Limb (tissue), 2 donors: ENCODE data around the gene ADCY1.
"Not testable (repeated sequence)": the region's sequence is repeated elsewhere in the genome, so short reads cannot be mapped to it uniquely, and the experiment has no call there.

ENCODE experiments used
- DNase-seq, 2 donors: peaks; one replicate each; pipeline ENCODE4 v3.0.0-alpha.2; 2016; ENCODE audit errors: extremely low spot score in 2 of 2

Gene ADCY1

DNA sequence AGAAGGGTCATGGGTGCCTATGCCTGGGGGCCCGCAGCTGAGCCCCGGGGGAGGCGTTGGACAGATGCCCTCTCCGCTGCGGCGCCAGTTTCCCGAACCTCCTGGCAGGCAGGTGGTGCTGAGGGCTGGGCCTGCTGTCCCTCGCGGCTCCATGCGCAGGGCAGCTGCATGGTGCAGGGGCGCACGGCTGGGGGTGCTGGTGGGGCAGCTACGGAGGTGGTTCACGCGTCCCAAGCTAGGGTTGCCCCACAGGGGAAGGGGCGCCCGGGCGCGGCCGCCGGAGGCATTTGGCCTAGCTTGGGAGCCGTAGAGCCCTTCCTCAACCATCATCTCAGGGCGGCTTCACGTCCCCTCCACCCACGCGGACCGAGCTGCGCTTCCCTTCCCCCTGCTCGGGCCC lies 152.7 kb downstream of the ADCY1 start:
- no peak for DNase-seq

DNA sequence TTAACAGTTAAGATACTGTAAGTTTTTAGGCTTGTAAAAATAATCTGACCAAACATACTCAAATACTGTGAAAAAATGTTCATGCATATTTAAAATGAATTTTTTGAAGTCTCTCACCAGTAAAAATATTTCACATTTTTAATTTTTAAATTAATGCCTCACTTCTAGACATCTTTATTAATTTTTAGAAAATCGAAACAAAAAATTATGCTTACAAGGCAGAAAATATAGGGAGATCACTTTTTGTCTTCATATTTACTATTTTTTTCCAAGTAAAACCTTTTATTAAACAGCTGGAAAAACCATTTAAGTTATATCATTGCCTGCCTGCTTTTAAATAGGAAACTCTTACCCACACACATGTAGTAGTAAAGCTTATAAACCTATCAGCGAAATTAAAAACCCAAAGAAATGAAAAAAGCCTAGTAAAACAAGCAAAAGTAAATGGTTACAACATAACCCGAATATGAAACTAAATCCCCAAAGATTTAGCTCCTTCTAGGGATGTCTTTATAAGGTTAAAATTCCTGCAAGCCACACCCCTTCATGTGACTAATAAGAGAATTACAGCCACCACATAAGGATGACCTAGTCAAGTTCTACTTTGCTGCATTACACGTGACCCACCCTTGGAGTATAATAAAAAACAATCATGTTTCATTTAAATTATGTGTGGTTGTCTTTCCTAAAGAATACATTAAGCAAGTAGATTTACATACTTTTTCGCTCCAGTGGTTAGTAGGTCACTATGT lies 157.7 kb downstream of the ADCY1 start:
- DNase-seq: peak in 1 of 2 donors; percentile 18

DNA sequence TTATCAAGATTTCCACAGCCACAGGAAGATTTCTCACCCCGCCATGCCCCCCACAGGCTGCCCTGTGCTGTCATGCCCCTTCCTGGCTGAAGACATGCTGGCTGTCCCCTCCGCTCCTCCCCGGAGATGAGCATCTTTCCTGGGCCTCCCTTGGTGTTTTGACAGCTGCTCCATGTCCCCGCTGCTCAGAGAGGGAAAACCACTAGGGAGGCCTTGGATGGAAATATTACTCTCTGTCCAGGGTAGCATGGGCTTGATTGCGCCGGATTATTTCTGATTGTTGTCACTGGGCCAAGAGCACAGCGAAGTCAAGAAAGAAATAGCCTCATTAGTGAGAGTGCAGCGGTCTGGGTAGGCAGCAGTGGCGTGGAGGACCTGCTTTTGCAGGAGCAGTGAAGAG lies 164.8 kb downstream of the ADCY1 start:
- DNase-seq: not testable (repeated sequence)

DNA sequence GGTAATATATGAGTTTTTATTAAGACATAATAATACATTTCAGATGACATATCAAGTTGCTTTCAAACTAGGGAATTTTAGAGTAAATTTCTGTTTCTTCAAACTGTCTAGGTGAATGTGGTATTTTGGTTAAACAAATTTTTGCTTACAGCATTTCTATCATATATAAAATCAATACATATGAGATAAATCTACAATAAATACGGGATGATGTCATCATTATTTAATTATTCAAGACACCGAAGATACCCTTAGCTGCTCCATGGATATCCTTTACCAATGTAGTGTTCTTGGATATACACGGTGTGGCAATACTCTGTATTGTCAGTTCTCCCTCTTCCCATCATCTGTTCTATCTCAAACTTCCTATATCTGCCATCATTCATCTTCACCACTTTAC lies 166.4 kb downstream of the ADCY1 start:
- DNase-seq: not testable (repeated sequence)

DNA sequence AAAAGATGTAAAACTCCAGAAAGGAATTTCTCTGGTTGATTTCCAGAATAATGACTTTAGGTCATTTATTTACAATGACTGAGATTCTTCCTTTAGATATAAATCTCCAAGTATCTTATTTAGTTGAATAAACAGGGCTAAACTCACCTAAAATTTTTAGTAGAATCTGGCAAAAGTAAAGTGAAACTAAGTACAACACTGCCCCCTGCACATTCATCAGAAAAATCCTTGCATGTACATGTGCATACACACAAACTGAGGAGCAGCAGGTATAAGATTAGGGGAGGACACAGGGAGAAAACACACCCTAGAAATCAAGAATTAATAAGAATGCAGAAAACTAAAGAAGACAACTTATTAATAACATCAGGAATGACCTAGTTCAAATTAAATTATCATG lies 174.8 kb downstream of the ADCY1 start:
- not testable (repeated sequence) for DNase-seq

DNA sequence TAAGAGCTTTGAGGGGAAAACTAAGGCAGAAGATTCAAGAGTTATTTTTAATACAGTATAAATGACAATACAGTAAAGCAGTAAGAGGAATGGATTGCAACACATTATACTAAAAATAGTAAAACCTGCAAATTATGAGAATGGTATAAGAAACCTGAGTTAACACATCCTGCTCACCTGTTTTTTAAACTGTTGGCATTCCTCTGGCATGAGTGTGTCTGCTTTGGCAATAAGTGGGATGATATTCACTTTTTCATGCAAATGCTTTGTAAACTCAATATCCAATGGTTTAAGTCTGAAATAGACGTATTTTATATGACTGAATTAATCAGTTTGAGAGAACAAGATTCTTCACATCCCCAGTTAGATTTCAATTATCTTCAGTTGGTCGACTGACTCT lies 177.2 kb downstream of the ADCY1 start:
- not testable (repeated sequence) for DNase-seq

DNA sequence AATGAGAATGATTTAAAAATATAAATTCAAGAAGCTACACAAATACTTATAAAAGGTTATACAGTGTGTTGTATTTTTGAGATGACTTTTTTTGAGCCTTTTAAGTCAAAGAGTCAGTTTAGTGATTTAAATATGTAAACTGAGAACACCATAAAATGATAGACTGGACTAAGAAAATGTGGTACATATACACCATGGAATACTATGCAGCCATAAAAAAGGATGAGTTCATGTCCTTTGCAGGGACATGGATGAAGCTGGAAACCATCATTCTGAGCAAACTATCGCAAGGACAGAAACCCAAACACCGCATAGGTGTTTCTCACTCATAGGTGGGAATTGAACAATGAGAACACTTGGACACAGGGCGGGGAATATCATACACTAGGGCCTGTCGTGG lies 182.2 kb downstream of the ADCY1 start:
- DNase-seq: not testable (repeated sequence)

DNA sequence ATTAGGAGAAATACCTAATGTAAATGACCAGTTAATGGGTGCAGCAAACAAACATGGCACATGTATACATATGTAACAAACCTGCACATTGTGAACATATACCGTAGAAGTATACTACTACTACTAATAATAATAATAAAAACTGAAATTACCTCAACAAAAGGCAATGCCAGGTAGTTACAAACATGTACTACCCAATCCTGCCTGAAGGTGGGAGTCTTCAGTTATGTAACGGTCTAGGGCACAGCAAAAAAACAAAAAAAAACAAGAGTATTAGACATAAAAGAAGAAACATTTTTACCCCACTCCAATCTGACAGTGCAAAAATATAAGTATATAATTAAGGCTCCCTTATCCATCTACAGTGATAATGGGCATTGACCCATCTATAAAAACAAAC lies 182.6 kb downstream of the ADCY1 start:
- DNase-seq: not testable (repeated sequence)

DNA sequence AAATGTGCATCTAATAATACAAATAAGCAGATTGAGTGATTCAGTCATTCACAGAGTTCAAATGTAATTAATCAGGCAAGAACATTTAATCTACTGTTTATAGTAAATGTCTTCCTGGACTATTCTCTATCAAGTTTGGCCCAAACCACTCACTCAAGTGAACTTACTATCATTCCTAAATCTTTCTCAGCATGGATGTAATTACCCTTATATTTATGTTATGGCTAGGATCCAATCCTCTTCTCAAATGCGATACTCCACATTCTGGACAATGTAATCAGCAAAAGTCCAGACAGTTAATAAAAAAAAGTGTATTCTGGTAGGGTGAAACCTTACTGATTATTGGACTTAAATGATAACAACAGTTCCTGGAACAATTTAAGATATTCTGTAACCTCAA lies 185.3 kb downstream of the ADCY1 start:
- DNase-seq: not testable (repeated sequence)

DNA sequence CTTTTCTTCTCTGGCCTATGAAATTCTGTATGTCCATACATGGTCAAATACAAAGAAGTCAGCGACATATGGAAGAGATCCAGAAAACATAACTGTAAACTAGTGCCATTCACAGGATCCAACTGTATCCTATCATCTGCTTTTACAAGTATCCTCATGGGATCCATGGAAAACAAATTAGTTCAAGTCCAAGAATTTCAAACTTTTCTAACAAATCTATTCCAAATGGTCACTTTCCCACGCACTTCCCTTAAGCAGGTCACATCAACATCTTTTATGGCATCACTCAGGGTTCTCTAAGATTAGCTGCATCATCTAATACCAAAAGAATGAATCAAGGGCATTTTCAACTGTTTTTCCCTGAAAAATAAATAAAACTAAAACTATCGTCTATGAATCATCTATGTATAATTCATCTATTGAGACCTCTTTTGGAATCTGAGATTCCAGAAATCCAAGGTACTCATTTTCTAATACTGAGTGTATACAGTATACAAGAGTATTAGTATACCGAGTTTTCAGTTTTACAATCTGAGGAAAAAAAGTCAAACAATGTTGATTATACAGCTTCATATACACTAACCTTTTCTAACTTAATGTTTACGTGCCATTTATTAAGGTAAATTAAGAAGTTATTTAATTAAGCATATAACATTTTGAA lies 187.5 kb downstream of the ADCY1 start:
- not testable (repeated sequence) for DNase-seq

DNA sequence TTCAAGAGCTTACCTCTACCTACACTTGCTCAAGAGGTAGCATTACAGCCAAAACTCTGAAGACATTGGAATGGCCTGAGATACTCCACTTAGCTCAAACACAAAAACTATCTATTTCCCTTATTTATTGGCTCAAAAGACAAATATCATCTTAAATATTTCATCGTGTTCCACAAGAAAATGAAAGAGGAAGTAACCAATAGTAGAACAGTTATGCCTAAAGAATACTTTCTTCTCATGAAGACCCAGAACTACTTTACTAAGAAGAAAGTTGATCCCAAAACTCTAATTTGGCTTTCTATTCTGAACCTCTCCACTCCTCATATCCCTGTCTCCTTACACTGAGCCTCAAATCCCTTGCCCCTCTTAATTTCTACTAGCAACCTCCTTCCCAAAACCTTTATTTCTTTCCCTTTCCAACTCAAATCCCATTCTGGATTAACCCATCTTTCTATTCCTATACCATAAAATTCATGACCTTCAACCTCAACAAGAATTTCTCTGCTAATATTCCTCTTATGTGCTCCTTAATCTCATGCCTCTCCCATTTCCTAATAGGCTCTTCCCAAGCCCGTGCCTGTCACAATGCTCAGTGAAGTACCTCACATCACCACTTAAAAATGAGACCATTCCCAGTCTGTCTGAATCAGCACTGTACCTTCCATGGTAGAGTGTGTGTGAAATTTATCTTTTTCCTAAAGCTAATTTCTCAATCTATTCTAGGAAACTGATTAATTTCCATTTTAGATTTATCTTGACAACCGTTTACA lies 188.2 kb downstream of the ADCY1 start:
- not testable (repeated sequence) for DNase-seq

DNA sequence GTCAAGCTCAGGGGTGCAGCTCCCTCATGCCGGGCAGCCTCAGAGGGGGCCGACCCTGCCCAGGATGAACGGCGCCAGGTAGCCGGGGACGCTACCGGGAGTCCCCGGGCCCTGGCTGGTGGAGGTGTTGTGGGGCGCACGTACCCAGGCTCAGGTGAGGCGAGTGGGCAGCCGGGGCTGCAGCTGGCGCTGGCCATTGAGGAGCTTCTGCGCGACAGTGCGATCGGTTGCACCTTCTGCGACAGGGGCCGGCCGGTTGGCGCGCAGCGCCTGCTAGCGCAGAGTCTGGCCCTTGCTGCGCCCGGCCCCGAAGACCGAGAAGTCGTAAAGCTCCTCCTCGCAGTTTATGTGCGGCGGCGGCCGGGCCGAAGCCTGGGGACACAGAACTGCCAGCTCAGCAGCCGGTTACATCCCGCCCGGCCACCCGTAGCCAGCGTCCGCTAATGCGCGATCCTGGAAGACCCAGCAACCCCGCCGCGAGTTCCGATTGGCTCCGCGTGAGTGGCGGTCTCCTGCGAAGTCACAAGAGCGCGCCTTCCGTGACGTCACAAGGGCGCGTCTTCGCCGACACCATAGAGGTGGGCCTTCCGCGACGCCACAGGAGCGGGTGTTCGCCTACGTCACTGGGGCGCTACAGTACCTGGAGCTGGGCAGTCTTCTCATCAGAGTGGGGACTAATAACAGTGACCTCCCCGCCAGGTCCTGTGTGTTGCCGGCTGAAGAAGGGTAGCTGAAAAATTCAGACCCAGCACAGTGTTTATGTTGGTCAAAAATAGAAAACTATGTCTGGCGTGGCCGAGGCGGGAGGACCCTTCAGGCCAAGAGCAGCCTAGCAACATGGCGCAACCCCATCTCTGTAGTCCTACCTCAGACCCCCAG lies 194.6 kb downstream of the ADCY1 start:
- peak; percentile 95 to 99 for DNase-seq

DNA sequence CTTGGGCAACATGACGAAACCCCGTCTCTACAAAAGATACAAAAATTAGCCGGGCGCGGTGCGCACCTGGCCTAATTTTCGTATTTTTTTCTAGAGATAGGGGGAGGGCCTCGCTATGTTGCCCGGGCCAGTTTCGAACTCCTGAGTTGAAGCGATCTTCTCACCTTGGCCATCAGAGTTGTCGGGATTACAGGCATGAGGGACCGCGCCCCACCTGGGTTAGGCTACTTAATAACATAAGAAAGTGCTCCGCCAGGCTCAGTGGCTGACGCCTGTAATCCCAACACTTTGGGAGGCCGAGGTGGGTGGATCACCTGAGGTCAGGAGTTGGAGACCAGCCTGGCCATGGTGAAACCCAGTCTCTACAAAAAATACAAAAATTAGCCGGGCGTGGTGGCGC lies 195.5 kb downstream of the ADCY1 start:
- DNase-seq: not testable (repeated sequence)
